Daoy (cell line): ENCODE data around the gene CD82. TPM values are rescaled to one million over a fixed set of nuclear protein-coding genes. Genes with fewer than 3 reads are reported as not detected.
A peak's percentile ranks its signal among the peaks of the same experiment; 100 is the strongest.

Source experiments
- DNase-seq: peaks from one replicate; pipeline ENCODE4 v3.0.0-alpha.2; 2015; ENCODE audit warnings: low read depth
- total RNA-seq: library from RNA; depleted of rRNA; stranded (reverse); fragments of >200 nt; shearing (Covaris generic); gene quantifications from 2 replicates; pipeline ENCODE4 v1.2.3, GENCODE V29; 2014

Gene CD82
- total RNA-seq, 1 experiment from 2014 or later: 48.5 TPM

DNA sequence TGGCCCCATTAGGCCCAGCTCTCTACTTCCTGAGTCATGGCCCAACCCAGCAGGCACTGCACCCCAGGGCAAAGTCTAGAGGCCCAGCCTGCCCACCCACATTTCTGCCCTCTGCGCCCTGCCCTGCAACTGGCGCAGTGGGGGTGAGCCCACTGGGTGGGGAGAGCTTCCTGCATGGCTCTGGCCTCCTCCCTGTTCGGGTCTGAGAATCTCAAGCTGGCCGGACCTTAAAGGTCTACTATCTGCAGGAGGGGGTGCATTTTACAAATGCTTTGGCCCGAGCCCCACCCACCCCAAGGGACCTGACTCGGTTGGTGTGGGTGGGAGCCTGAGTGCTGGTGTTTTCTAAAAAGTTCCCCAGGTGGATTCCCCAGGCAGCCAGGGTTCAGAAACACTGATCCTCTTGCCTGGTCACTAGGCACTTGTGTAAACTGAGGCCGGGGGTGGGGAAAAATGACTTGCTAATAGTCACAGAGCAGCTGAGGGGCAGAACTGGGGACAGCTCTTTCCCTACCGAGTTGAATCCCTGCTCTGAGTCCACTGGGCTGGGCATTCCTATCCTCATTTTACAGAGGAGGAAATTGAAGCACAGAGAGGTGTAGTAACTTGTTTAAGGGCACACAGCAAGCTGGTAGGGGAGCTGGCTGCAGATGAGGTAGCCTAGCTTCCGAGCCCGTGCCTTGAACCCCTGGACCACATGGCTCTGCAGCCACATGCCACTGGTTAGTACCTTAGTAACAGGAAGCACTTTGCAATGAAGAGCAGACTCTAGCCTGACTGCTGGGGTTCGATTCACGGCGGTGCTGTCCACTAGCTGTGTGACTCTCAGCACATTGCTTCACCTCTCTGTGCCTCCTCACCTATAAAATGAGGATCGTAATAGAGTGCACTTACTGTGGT, 36.3 kb downstream of the CD82 start:
- peak; percentile 36 for DNase-seq

GRCh38 chr11:44602891-44603310, 37.4 kb downstream of the CD82 start:
- no peak for DNase-seq

- peak; percentile 70 for DNase-seq
These were observed 38.7 kb downstream of the CD82 start for GRCh38 chr11:44604171-44604581.

- DNase-seq: no peak
These were observed 39.7 kb downstream of the CD82 start for GRCh38 chr11:44605068-44605708.

- no peak for DNase-seq
These were observed 40.5 kb downstream of the CD82 start for GRCh38 chr11:44605965-44606364.

GRCh38 chr11:44606472-44606871, 41.0 kb downstream of the CD82 start:
- DNase-seq: no peak

DNA sequence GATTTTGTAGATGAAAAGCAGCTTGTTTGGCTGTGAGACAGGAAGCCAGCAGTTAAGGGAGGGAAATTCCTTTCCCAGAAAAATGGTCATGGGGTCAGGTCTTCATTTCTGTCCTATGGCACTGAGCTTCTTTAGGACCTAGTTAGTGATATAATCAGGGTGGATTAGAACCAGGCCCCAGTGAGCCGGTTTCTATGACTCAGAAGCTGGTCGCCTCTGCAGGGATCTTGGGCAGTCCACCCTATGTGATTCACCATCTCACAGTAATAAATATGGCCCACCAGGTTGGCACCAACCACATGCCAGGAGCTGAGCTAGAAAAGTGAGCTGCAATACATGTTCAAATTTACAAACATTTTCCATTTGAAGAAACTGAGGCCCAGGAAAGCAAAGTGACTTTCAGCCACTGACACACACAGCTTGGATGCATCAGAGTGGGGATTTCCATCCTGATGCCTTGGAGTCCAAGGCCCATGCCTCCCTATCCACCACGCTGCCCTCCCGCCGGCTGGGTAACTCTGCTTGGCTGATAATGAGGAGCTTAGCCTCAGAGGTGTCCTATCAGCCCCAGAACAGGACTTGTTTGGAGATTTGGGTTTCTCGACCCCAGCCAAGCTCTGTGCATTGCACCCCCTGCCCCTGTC, 42.0 kb downstream of the CD82 start:
- DNase-seq: peak; percentile 82

GRCh38 chr11:44607987-44608386, 42.5 kb downstream of the CD82 start:
- DNase-seq: peak; percentile 76

DNA sequence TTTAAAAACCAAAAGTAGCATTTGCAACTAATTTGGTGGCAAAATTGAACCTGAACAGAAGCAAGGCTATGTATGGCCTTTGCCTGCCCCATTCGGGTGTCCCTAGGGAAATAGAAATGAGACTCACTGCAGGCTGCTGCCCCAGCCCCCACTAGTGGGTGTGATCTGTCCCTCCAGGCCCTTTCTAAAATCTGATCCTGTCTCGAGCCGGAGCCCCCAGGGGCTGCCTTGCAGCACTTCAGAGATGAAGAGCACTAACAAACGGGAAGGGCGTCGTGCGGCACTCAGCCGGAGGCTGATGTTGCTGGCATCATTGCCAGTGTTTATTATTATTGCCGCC, 43.2 kb downstream of the CD82 start:
- DNase-seq: peak; percentile 47

GRCh38 chr11:44608991-44609782, 43.7 kb downstream of the CD82 start:
- DNase-seq: peak; percentile 29

GRCh38 chr11:44609783-44610155, 44.3 kb downstream of the CD82 start:
- DNase-seq: no peak

- DNase-seq: no peak
These were observed 44.9 kb downstream of the CD82 start for GRCh38 chr11:44610186-44610955.

- DNase-seq: no peak
These were observed 45.6 kb downstream of the CD82 start for GRCh38 chr11:44611088-44611487.

DNA sequence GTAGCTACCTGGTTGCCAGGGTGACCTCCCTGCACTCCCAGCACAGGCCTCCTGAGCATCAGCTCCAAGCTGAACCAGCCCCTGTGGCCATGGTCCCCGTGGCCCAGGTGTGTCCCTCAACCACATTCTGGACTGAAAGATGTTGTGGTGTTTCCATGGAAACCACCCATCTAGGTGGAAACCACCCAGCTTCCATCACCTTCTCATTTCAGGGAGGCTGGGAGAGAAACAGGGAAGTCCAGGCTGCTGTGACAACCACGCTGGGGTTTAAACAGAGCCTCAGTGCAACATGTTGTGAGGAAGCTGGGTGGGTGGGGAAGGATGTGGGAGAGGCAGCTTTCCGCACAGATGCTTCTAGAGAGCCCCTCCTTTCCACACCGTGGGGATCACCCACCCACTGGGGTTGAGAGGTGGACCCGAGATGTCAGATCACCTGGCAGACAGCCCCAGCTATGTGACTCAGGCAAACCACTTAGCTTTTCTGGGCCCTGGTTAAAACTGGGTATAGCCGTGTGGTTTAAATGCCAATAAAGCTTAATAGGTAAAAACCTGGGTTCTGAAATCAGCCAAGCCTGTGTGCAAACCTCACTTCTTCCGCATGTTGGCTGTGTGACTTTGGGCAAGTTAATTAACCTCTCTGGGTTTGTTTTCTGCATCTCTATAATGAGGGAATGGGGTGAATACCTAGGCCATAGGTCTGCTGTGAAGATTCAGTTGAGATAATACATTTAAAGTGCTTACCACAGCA, 46.4 kb downstream of the CD82 start:
- DNase-seq: peak; percentile 43

- DNase-seq: no peak
These were observed 47.7 kb downstream of the CD82 start for GRCh38 chr11:44613153-44613552.

- DNase-seq: no peak
These were observed 48.9 kb downstream of the CD82 start for GRCh38 chr11:44614281-44614775.

GRCh38 chr11:44615041-44615755, 49.7 kb downstream of the CD82 start:
- no peak for DNase-seq

- DNase-seq: no peak
These were observed 50.7 kb downstream of the CD82 start for GRCh38 chr11:44615913-44616791.
